Fibroblast of pulmonary artery (primary cell): Measurements from ENCODE around the gene JMJD8.

Source experiments
- DNase-seq: peaks from one replicate; pipeline ENCODE4 v3.0.0-alpha.2; 2010; ENCODE audit warnings: low read depth
- H3K4me3 ChIP-seq: replicated peaks from 2 replicates; pipeline ENCODE4 v1.5.1; 2011; ENCODE audit warnings: low read depth, mild to moderate bottlenecking, control low read depth, low read length, moderate library complexity
- TF ChIP-seq, protein P1 (sequence below): IDR thresholded peaks from 2 replicates; pipeline ENCODE4 v1.5.1; 2011; ENCODE audit warnings: mild to moderate bottlenecking, control low read depth, low read length, inconsistent platforms; ENCODE audit errors: missing control alignments

The JMJD8 gene

DNA sequence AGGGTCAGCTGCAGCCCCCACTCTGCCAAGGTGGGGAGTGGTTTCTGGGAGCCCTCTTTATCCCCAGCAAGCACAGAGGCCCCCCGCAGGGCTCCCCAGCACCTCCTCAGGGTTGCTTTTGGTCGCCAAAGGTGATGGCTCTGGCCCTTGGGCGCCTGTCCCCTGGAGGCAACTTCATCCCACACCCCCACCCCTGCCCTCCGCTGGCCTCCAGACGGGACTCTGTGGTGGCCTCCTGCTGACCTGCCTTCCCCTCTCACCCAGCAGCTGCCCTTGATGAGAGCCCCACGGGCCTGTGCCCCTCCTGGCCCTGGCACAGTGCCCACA is 24.0 kb downstream of the JMJD8 start:
- TF ChIP-seq, protein P1, sequence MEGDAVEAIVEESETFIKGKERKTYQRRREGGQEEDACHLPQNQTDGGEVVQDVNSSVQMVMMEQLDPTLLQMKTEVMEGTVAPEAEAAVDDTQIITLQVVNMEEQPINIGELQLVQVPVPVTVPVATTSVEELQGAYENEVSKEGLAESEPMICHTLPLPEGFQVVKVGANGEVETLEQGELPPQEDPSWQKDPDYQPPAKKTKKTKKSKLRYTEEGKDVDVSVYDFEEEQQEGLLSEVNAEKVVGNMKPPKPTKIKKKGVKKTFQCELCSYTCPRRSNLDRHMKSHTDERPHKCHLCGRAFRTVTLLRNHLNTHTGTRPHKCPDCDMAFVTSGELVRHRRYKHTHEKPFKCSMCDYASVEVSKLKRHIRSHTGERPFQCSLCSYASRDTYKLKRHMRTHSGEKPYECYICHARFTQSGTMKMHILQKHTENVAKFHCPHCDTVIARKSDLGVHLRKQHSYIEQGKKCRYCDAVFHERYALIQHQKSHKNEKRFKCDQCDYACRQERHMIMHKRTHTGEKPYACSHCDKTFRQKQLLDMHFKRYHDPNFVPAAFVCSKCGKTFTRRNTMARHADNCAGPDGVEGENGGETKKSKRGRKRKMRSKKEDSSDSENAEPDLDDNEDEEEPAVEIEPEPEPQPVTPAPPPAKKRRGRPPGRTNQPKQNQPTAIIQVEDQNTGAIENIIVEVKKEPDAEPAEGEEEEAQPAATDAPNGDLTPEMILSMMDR: no peak
- DNase-seq: no peak

DNA sequence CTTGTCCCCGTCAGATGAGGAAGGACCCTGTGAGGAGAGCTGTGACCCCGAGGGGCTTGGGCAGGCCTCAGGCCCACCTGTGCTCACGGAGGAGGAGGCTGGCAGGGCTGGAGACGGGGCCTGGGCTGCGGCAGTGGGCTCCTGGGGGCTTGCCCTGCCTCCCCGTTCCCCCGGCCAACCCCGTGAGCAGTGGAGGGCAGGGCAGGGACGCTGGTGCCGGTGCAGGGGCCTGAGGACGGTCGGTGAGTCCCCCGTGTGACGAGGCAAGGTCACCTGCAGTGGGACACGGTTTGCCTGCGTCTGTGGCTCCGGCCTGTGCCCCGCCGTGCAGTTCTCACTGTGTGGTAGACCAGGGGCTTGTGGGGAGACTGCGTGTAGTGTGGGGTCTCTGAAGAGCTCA is 24.5 kb downstream of the JMJD8 start:
- TF ChIP-seq, protein P1: no peak
- DNase-seq: no peak
- no peak overlapping the region for H3K4me3 ChIP-seq

More for the DNA sequence above, 24.0 kb downstream of the JMJD8 start:
- no peak overlapping the region for H3K4me3 ChIP-seq

DNA sequence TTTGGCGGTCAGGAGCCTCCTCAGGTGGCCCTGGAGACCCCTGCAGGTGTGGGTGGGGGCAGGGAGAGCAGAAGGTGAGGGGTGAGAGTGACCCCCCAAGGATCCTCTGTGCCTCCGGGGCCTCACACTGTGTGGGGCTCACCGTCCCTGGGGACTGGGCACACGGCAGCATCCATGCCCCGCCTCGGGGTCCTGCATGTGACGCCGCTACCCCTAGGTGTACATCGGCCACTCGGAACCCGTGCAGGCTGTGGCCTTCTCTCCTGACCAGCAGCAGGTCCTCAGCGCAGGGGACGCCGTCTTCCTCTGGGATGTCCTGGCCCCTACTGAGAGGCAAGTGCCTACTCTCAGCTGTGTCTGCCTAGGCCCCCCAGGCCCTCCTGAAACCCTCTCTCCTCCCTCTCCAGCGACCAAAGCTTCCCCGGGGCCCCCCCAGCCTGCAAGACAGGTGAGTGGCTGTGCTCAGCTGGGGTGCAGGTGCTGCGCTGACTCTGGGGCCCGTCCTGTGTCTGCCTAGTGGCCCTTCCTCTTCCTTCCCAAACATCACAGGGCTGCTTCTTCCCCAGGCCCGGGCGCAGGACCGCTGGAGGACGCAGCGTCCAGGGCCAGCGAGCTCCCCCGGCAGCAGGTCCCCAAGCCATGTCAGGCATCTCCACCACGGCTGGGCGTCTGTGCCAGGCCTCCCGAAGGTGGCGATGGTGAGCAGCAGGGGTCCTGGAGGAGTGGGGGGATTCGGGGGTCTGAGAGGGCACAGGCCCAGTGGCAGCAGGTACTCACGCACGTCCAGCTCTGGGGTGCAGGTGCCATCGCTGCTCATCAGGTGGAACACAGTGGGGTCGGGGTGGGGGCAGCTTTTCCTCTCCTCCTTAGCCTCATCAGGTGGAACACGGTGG is 25.2 kb downstream of the JMJD8 start:
- no peak overlapping the region for H3K4me3 ChIP-seq
- no peak for DNase-seq
- TF ChIP-seq, protein P1: no peak

DNA sequence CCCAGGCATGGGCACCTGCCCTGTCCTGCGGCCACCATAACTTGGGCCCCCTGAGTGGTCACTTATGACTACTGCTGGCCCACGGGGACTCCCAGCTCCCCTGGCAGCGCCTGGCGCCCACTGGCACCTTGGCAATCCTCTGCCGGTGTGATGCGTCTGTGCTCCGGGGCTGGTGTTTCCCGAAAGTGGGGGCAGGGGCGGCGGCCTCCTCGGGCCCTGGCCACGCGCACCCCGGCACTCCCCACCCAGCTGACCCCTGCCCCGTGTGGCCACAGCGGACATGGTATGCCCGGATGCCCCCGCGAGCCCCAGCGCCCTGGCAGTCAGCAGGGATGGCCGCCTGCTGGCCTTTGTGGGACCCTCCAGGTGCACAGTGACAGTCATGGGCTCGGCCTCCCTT is 26.6 kb downstream of the JMJD8 start:
- no peak for DNase-seq
- no peak overlapping the region for H3K4me3 ChIP-seq
- TF ChIP-seq, protein P1: no peak

DNA sequence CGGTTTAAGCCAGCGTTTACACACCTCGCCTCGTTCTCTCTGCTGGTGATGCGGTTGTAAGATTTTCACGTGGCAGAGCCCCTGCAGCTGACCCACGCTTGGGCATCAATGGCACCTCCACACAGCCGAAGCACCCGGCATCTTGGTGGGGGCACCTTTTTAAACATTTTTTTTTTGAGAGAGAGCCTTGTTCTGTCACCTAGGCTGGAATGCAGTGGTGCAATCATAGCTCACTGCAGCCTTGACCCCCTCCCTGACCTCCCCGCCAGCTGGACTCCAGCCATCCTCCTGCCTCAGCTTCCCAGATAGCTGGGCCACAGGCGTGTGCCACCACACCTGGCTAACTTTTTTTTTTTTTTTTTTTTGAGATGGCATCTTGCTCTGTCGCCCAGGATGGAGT is 30.1 kb downstream of the JMJD8 start:
- TF ChIP-seq, protein P1: no peak
- H3K4me3 ChIP-seq: no peak overlapping the region
- no peak for DNase-seq

DNA sequence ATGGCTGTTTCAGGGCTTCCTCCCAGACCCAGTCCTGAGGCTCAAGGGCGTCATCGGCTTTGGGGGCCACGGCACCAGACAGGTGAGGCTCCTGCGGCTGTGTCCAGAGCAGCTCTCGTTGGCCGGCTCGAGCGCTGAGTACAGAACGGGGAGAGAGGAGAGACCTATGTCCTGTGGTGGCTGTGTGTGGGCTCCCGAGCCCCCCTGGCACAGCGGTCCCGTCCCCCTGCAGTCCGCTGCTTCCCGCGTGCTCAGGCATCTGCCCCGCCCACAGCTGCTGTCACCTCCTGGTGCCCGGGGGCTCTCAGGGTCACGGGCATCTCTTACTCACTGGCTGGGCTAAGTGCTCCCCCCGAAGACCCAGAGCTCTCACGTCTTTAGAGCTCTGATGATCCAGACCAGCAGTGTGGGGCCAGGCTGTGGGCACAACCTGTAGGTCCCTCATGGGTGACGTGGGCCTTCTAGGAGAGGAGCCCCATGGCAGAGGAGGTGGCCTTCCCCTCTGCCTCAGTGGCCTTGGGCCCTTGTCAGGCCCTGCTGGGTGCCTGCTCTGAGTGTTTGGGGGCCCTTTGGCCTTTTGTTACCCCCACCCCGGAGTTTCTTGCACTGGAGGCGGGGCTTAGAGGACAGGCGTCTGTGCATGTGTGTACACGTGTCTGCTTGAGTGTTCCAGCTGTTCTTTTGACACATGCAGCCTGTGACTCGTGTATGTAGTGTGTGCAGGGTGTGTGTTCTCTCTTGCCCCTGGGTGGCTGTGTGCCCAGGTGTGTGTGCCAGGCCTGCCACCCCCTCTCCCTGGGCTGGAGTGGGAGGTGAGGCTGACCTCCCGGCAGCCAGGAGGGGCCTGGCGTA is 31.5 kb downstream of the JMJD8 start:
- no peak for DNase-seq
- no peak overlapping the region for H3K4me3 ChIP-seq
- TF ChIP-seq, protein P1: no peak
